Naive thymus-derived CD8-positive, alpha-beta T cell (primary cell): ENCODE measurements around the gene MEIKIN. TPM values are rescaled to one million over a fixed set of nuclear protein-coding genes. Genes with fewer than 3 reads are reported as not detected.

Source experiments
- ATAC-seq, 2 donors: fragments of 150-1000 bp; cut with Tn5 transposase in 1 of 2; sonication (Bioruptor Pico), chemical (Tn5 transposase) in 1 of 2; 1 replicate in 1 of 2; 2 replicates in 1 of 2; pipeline ENCODE4 v1.10.0; 2021; ENCODE audit warnings: mild to moderate bottlenecking in 2 of 2, moderate library complexity in 2 of 2
- POLR2A ChIA-PET: fragments of 350-600 bp; sonication (Branson Sonifier 250); formaldehyde crosslinking; loops from one replicate; lab custom pipeline; 2021; ENCODE audit warnings: antibody characterized with exemption; lab: Charles Lee
- DNase-seq, 10 donors: peaks; one replicate each; pipeline versions ENCODE4 v3.0.0 to v3.0.0-alpha.2; 2020 to 2022
- H3K27ac Mint-ChIP-seq, 10 donors: one replicate each; pipeline ENCODE4 v1.8.0; 2020 to 2022; ENCODE audit warnings: mild to moderate bottlenecking in 10 of 10, mixed read lengths in 10 of 10, moderate library complexity in 4 of 10, inconsistent platforms in 1 of 10
- H3K27me3 Mint-ChIP-seq, 5 donors: one replicate each; pipeline ENCODE4 v1.8.0; 2021 to 2022; ENCODE audit warnings: mixed read lengths in 5 of 5
- H3K36me3 Mint-ChIP-seq, 3 donors: one replicate each; pipeline ENCODE4 v1.8.0; 2020 to 2022; ENCODE audit warnings: mixed read lengths in 3 of 3, mild to moderate bottlenecking in 2 of 3, inconsistent platforms in 1 of 3
- H3K4me1 Mint-ChIP-seq, 4 donors: one replicate each; pipeline ENCODE4 v1.8.0; 2021 to 2022; ENCODE audit warnings: mixed read lengths in 4 of 4
- H3K4me3 Mint-ChIP-seq, 10 donors: one replicate each; pipeline ENCODE4 v1.8.0; 2020 to 2022; ENCODE audit warnings: mild to moderate bottlenecking in 10 of 10, mixed read lengths in 10 of 10, moderate library complexity in 6 of 10, inconsistent platforms in 1 of 10
- H3K9me3 Mint-ChIP-seq, 9 donors: one replicate each; pipeline ENCODE4 v1.8.0; 2020 to 2022; ENCODE audit warnings: mixed read lengths in 9 of 9, mild to moderate bottlenecking in 3 of 9, inconsistent platforms in 1 of 9, moderate library complexity in 1 of 9
- polyA plus RNA-seq, 3 donors: library from polyadenylated mRNA; unstranded; fragments of 300-500 nt; fragmentation: Illumina TruSeq; gene quantifications; one replicate each; pipeline ENCODE4 v1.2.3, GENCODE V29; 2021
- total RNA-seq, 8 experiments: library from RNA in 2 of 8; stranded (reverse) in 2 of 8; gene quantifications; one replicate each; pipeline ENCODE4 v1.2.3 and lab custom pipeline; 2021 to 2026

MEIKIN gene
- total and polyA plus RNA-seq, 5 experiments from 2014 or later: 2.7 to 2.8 TPM; not detected in 3

DNA sequence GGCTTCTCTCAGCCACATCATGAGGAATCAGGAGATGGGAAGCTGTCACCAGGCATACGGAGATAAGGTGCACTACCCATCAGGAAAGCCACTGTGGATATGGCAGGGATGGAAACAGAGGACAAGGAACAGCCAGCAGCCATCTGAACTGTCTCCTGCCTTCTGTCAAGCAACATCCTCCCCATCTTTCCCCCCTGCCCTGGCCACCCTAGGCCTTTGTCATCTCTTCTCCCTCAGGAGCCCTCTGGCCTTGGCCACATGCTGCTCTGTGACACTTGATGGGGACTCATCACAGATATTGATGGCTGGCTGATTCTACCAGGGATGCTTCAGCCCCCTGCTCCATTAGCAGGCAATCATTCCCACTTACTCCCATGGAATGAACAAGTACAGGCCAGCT lies 21.1 kb upstream of the MEIKIN start:
- no peak overlapping the region for H3K27ac Mint-ChIP-seq
- H3K36me3 Mint-ChIP-seq: peaks cover 4 to 86% (median 43%) of the 10 kb centered on the region in 3 donors
- H3K9me3 Mint-ChIP-seq: no peaks in the 10 kb centered on the region
- no peak overlapping the region for H3K4me3 Mint-ChIP-seq
- H3K27me3 Mint-ChIP-seq: no peaks in the 10 kb centered on the region
- H3K4me1 Mint-ChIP-seq: peaks cover 2 to 15% (median 11%) of the 10 kb centered on the region in 4 donors
- POLR2A ChIA-PET: no interaction called here
- DNase-seq (no peak), ATAC-seq (no peak)

DNA sequence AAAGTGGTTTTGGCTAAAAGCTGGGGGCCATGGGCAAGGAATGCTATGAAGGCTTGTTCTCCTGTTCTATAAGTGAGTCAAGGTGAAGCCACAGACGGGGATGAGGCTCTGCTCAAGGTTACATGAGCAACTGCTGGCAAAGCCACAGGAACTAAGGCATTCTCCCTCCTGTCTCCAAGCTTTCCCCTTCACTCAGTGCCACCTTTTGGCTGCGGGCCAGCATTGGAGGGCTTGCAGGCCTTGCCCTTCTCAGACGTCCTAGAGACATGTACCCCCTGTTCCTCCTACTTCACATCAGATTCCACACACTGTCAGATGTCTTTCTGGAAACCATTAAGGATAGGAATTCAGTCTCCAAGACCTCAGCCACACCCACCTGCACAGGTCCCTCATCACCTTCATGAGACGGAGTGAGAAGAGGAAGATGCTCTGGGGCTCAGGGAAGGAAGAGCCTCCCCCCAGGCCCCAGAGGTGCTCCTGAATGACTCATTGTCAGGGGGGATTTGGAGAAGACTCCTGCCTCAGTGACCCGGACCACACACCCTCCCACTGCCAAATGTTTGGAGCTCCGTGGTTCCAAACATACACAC lies 20.5 kb upstream of the MEIKIN start:
- Mint-ChIP-seq H3K9me3 (no peaks in the 10 kb centered on the region), H3K27me3 (no peaks in the 10 kb centered on the region), H3K36me3 (peaks cover 4 to 82% (median 43%) of the 10 kb centered on the region in 3 donors), H3K4me3 (no peak overlapping the region), H3K27ac (peak overlapping the region in 1 of 10 donors; percentile 19), H3K4me1 (peaks cover 2 to 9% (median 7%) of the 10 kb centered on the region in 4 donors)
- POLR2A ChIA-PET: no interaction called here
- ATAC-seq (no peak), DNase-seq (no peak)

DNA sequence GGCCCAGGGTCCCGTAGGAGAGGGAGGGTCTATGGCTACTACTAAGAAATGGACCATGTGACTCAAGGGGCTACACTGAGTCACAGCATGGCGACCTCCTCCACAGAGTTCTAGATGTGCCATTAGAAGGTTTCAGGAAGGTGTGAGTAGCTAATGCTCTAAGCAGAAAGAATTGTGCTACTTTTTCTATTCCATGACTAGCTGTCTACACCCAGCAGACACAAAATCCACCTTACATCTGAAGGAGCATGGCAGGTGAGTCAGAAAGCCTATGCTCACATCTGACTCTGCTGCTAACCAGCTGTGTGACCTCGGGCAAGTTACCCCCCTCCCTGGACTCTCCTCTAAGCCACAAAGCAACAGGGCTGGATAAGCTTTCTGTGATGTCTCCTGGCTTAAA lies 14.4 kb upstream of the MEIKIN start:
- peak overlapping the region in 1 of 10 donors; percentile 57 for H3K27ac Mint-ChIP-seq
- ATAC-seq (no peak), DNase-seq (no peak)
- H3K9me3 Mint-ChIP-seq: no peaks in the 10 kb centered on the region
- peaks cover 0 to 6% (median 0%) of the 10 kb centered on the region in 4 donors for H3K4me1 Mint-ChIP-seq
- H3K4me3 Mint-ChIP-seq: no peak overlapping the region
- no peaks in the 10 kb centered on the region for H3K27me3 Mint-ChIP-seq
- H3K36me3 Mint-ChIP-seq: peaks cover 4 to 73% (median 51%) of the 10 kb centered on the region in 3 donors
- POLR2A ChIA-PET: no interaction called here

DNA sequence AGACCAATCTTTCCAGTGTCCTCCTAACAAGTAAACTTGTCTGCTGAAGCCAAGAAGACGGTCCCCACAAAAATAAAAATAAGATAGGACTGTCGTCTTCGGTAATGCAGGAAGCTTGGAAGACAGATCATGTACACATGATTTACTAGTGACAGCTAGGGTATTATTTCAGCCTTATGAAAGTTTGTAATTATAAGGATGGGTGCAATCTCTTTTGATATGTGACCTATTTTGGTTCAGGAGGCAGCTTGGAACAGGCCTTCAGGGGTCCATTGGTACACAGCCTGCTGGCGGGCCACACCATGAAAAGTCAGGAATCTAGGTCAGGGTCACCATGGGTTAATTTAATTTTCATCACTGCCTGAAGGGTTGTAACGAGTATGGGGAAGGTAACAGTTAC lies 13.7 kb upstream of the MEIKIN start:
- peaks cover 0 to 10% (median 0%) of the 10 kb centered on the region in 4 donors for H3K4me1 Mint-ChIP-seq
- POLR2A ChIA-PET: no interaction called here
- no peaks in the 10 kb centered on the region for H3K9me3 Mint-ChIP-seq
- no peak overlapping the region for H3K4me3 Mint-ChIP-seq
- no peaks in the 10 kb centered on the region for H3K27me3 Mint-ChIP-seq
- peaks cover 12 to 74% (median 53%) of the 10 kb centered on the region in 3 donors for H3K36me3 Mint-ChIP-seq
- DNase-seq: no peak
- no peak for ATAC-seq
- no peak overlapping the region for H3K27ac Mint-ChIP-seq

DNA sequence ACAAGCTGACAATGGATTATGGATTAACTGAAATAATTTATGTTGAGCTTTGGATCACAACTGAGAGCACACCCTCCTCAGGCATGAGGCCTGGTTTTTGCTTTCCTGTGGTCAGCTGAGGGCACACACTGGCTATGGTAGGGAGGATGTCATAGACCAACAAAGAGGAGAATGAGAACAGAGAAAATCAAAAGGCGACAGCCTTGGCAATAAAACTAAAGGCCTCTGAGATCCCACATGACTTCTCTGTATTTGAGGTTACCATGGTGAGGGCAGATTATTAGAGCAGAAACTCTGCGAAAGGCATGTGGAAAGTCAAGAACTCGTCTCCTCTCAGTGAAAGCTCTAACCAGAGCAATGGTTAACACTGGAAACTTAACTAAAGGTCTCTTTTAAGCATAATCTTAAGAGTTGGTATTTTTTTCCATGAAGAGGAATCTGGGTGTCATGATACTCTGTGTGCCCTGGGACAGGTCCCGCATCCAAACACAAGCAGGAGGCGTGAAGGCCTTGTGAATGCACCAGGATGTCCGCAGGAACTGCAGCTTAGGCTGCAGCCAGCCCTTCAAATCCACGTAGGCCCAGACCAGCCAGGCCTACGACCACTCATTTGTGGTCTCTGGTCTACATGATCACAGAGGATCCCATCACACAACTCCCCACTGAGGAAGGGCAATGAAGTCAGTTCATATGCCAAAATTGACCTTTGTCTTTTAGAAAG lies 12.4 kb upstream of the MEIKIN start:
- Mint-ChIP-seq H3K4me3 (no peak overlapping the region), H3K27ac (peak overlapping the region in 1 of 10 donors; percentile 39), H3K9me3 (no peaks in the 10 kb centered on the region), H3K36me3 (peaks cover 13 to 74% (median 51%) of the 10 kb centered on the region in 3 donors), H3K4me1 (peaks cover 0 to 8% (median 0%) of the 10 kb centered on the region in 4 donors), H3K27me3 (no peaks in the 10 kb centered on the region)
- DNase-seq (no peak), ATAC-seq (no peak)
- POLR2A ChIA-PET: no interaction called here

DNA sequence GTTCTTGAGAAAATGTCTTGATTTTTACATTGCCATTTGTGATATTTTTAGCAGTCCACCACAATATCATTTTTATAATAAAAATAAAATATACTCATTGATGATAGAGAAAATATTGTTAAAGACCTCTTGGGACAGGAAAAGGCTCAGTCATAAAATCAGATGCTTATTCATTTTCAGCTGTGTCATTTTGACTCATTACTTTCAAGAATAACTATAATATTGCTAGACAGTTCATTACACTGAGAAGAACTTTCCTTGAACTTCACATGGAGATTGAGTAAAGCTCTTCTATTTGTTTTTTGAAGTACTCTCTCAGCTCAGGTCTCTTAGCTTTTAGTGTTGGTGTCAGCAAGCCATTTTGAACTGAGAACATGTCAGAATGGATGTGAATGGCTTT lies 8.5 kb upstream of the MEIKIN start:
- H3K4me3 Mint-ChIP-seq: no peak overlapping the region
- H3K36me3 Mint-ChIP-seq: peaks cover 13 to 60% (median 37%) of the 10 kb centered on the region in 3 donors
- peaks cover 0 to 8% (median 0%) of the 10 kb centered on the region in 4 donors for H3K4me1 Mint-ChIP-seq
- no peak for ATAC-seq
- no peaks in the 10 kb centered on the region for H3K27me3 Mint-ChIP-seq
- H3K9me3 Mint-ChIP-seq: no peaks in the 10 kb centered on the region
- no peak for DNase-seq
- POLR2A ChIA-PET: no interaction called here
- H3K27ac Mint-ChIP-seq: no peak overlapping the region

DNA sequence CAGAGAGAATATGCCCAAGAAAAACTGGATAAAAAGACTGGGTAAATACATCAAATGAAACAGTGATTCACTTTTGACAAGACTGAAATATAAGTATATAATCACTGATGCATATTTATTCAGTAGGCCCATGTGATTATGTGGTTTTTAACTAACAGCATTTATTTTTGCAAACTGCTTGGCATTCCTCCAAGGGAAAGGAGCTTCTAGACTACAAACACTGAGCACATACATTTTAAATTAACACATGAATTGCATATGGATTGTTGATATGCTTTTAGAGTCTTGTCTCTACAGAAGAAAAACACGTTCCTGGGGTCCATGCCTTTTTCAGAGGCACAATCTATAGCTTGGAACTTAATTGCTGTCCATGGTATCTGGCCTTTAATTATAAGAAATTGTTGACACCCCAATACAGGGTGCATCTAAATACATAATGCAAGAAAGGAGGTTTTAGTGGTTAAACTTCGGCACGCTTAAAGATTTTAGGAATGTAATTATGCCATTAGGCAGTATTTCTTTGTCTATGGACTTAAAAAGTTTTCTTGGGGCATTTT lies 6.9 kb upstream of the MEIKIN start:
- POLR2A ChIA-PET: no interaction called here
- Mint-ChIP-seq H3K36me3 (peaks cover 9 to 49% (median 29%) of the 10 kb centered on the region in 3 donors), H3K9me3 (no peaks in the 10 kb centered on the region), H3K27me3 (no peaks in the 10 kb centered on the region), H3K27ac (no peak overlapping the region), H3K4me1 (peaks cover 0 to 4% (median 0%) of the 10 kb centered on the region in 4 donors), H3K4me3 (no peak overlapping the region)
- no peak for DNase-seq
- no peak for ATAC-seq

DNA sequence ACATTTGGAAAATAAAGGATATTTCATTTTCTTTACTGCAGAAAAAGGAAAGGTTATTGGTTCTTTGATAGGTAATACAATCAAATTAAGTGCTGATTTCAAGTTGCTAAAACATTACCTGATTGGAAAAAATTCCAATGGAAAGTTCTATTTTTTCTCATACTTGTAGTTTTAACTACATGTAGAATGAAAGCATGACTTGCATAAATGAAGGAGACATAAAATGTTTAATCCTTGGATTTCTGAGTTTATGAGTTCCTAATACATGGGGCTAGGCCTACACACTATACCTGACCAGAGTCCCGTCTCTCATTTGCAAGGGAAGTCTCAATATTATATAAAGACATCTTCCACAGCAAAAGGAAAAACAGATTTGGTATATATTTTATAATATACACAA lies 5.2 kb upstream of the MEIKIN start:
- Mint-ChIP-seq H3K9me3 (no peaks in the 10 kb centered on the region), H3K27me3 (no peaks in the 10 kb centered on the region), H3K4me3 (no peak overlapping the region), H3K36me3 (peaks cover 9 to 40% (median 28%) of the 10 kb centered on the region in 3 donors), H3K27ac (no peak overlapping the region), H3K4me1 (peaks cover 0 to 4% (median 0%) of the 10 kb centered on the region in 4 donors)
- POLR2A ChIA-PET: no interaction called here
- DNase-seq: no peak
- ATAC-seq: no peak

DNA sequence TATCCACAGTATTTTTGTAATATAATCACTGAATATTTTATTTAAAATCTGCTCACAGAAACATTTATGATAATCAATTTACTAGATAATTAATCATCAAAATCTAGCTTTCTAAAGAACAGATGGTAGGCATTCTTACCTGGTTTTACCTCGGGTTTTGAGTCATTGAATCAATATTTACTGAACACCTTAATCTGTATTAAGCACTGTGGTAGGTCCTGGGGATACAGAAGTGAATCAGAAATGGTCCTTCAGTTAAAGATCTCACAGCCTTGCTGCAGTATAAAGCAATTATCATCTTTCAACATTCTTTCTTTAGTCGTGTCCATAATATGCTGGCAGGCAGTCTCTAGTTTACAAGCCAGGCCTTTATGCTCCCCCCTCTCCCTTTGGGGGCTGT lies 2.0 kb upstream of the MEIKIN start:
- no peaks in the 10 kb centered on the region for H3K27me3 Mint-ChIP-seq
- H3K36me3 Mint-ChIP-seq: peaks cover 0 to 12% (median 7%) of the 10 kb centered on the region in 3 donors
- no peak for ATAC-seq
- H3K27ac Mint-ChIP-seq: no peak overlapping the region
- no peak for DNase-seq
- H3K4me3 Mint-ChIP-seq: no peak overlapping the region
- POLR2A ChIA-PET: interaction anchor here (0.6 kb wide), 1 partner anchor 469 kb away, joined by 3 read pairs; no protein-coding TSS in a partner anchor
- H3K9me3 Mint-ChIP-seq: no peaks in the 10 kb centered on the region
- H3K4me1 Mint-ChIP-seq: peaks cover 0 to 2% (median 0%) of the 10 kb centered on the region in 4 donors

DNA sequence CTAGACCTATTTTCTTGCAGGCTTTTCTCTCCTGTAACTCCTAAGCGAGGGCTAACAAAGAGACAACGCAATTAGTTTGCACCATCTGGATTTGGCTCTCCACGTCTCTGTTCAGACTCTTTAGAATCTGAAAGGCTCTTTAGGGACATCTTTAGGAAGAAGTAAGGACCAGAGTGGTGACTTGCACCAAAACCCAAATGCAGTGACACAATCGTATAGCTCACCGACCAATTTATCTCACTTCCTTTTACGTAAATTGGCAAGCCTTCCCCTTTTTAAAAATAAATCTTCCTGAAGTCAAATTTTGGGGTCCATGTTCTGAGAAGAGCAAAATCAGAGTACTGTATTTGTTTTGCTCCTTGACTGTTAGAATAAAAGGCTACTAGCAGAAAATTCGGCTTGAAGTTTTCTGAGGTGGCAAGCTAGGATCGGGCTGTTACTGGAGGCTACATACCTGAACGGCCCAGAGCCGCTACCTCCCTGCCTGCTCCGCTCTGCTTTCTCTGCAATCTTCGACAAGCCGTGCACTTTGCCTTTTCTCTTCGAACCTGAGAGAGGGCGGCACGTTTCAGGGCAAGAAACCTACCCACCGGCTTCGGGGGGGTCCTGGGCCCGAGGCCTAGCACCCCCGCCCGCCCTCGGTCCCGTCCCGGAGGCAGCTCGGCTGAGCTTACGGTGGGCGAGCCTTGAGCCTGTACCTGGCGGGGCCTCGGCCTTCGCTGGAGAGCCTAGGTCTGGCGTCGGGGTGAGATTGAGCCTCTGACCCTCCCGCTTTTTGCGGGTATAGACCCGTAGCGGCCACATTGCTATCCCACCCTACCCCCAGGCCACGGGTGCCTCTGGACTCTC lies 537 bp downstream of the MEIKIN start:
- peaks cover 4 to 9% (median 6%) of the 10 kb centered on the region in 3 donors for H3K36me3 Mint-ChIP-seq
- peaks cover 0 to 2% (median 0%) of the 10 kb centered on the region in 4 donors for H3K4me1 Mint-ChIP-seq
- H3K27me3 Mint-ChIP-seq: no peaks in the 10 kb centered on the region
- H3K27ac Mint-ChIP-seq: no peak overlapping the region
- no peak for DNase-seq
- no peaks in the 10 kb centered on the region for H3K9me3 Mint-ChIP-seq
- POLR2A ChIA-PET: interaction anchor here (0.6 kb wide), 1 partner anchor 375 kb away, joined by 6 read pairs; no protein-coding TSS in a partner anchor
- no peak for ATAC-seq
- H3K4me3 Mint-ChIP-seq: no peak overlapping the region

DNA sequence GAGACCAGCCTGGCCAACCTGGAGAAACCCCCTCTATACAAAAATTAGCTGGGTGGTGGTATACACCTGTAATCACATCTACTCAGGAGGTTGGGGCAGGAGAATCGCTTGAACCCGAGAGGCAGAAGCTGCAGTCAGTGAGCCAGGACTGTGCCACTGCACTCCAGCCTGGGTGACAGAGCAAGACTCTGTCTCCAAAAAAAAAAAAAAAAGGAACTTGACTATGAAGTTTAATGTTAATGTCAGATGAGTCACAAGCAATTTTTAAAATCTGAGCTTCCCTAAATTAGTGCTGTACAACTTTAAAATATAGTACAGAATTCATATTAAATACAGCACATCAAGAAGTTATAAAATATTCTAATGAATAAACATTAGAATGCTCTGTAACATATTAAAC lies 1.5 kb downstream of the MEIKIN start:
- H3K27me3 Mint-ChIP-seq: no peaks in the 10 kb centered on the region
- no peak overlapping the region for H3K4me3 Mint-ChIP-seq
- ATAC-seq (no peak), DNase-seq (no peak)
- no peak overlapping the region for H3K27ac Mint-ChIP-seq
- peaks cover under 1 to 9% (median 6%) of the 10 kb centered on the region in 3 donors for H3K36me3 Mint-ChIP-seq
- peaks cover 0 to 2% (median 0%) of the 10 kb centered on the region in 4 donors for H3K4me1 Mint-ChIP-seq
- POLR2A ChIA-PET: interaction anchor here (0.6 kb wide), 1 partner anchor 328 kb away, joined by 3 read pairs; no protein-coding TSS in a partner anchor
- H3K9me3 Mint-ChIP-seq: no peaks in the 10 kb centered on the region

DNA sequence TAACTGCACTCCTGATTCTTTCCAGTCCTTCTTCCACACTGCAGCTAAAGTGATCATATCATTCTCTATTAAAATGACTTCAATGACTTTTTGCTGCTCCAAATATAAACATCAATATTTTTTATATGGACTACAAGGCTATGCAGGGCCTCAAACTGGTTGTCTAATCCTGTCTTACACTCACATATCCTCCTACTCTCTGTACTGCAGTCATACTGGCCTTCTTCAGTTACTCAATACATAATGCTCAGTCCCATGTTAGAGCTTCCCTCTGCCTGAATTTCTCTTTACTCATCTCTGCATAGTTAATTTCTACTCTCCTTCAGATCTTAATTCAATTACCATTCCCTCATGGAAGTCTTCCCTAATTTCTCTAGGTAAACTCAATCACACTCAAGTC lies 3.4 kb downstream of the MEIKIN start:
- Mint-ChIP-seq H3K27me3 (no peaks in the 10 kb centered on the region), H3K36me3 (peaks cover 0 to 9% (median 5%) of the 10 kb centered on the region in 3 donors), H3K27ac (peak overlapping the region in 1 of 10 donors; percentile 2), H3K9me3 (no peaks in the 10 kb centered on the region), H3K4me3 (no peak overlapping the region), H3K4me1 (peaks cover 0 to 2% (median 0%) of the 10 kb centered on the region in 4 donors)
- no peak for ATAC-seq
- POLR2A ChIA-PET: no interaction called here
- DNase-seq: no peak
